CD8-positive, alpha-beta memory T cell (primary cell): ENCODE results near the gene CPA1. TPM values are rescaled to one million over a fixed set of nuclear protein-coding genes. Genes with fewer than 3 reads are reported as not detected.
A peak's percentile ranks its signal among the peaks of the same experiment; 100 is the strongest.

ENCODE experiments used
- CTCF ChIA-PET: fragments of 350-600 bp; sonication (Branson Sonifier 250); formaldehyde crosslinking; loops from one replicate; lab custom pipeline; 2021; ENCODE audit warnings: antibody characterized with exemption; lab: Charles Lee
- POLR2A ChIA-PET: fragments of 350-600 bp; sonication (Branson Sonifier 250); formaldehyde crosslinking; loops from one replicate; lab custom pipeline; 2021; ENCODE audit warnings: antibody characterized with exemption; lab: Charles Lee
- DNase-seq, 5 donors: peaks; one replicate each; pipeline versions ENCODE4 v3.0.0 to v3.0.0-alpha.2; 2020 to 2022; ENCODE audit warnings: mixed read lengths in 1 of 5
- H3K27ac ChIP-seq: one replicate; pipeline ENCODE4 v1.7.0; 2013; ENCODE audit warnings: low read depth, mild to moderate bottlenecking, low read length, moderate library complexity
- H3K27me3 ChIP-seq: 2 replicates; pipeline ENCODE4 v1.7.0; 2013; ENCODE audit warnings: low read length, mild to moderate bottlenecking; ENCODE audit not compliant: insufficient read depth, poor library complexity, severe bottlenecking
- H3K36me3 ChIP-seq: 2 replicates; pipeline ENCODE4 v1.7.0; 2013; ENCODE audit warnings: mild to moderate bottlenecking, low read length, moderate library complexity; ENCODE audit not compliant: insufficient read depth
- H3K4me1 ChIP-seq: 2 replicates; pipeline ENCODE4 v1.7.0; 2013; ENCODE audit warnings: mild to moderate bottlenecking, low read length, moderate library complexity; ENCODE audit not compliant: insufficient read depth
- H3K4me3 ChIP-seq: 2 replicates; pipeline ENCODE4 v1.7.0; 2013; ENCODE audit warnings: mild to moderate bottlenecking, low read length
- H3K9me3 ChIP-seq: 2 replicates; pipeline ENCODE4 v1.7.0; 2013; ENCODE audit warnings: mild to moderate bottlenecking, low read length
- H3K27ac Mint-ChIP-seq, 8 donors: one replicate each; pipeline ENCODE4 v1.8.0; 2020 to 2021; ENCODE audit warnings: mixed read lengths in 8 of 8, mild to moderate bottlenecking in 6 of 8, inconsistent platforms in 3 of 8, moderate library complexity in 3 of 8
- H3K27me3 Mint-ChIP-seq, 2 donors: one replicate each; pipeline ENCODE4 v1.8.0; 2020 to 2021; ENCODE audit warnings: mixed read lengths in 2 of 2, mild to moderate bottlenecking in 1 of 2, moderate library complexity in 1 of 2
- H3K36me3 Mint-ChIP-seq, 3 donors: one replicate each; pipeline ENCODE4 v1.8.0; 2020 to 2021; ENCODE audit warnings: mixed read lengths in 3 of 3, inconsistent platforms in 1 of 3, mild to moderate bottlenecking in 1 of 3
- H3K4me1 Mint-ChIP-seq, 3 donors: one replicate each; pipeline ENCODE4 v1.8.0; 2020 to 2021; ENCODE audit warnings: mixed read lengths in 3 of 3, inconsistent platforms in 1 of 3, mild to moderate bottlenecking in 1 of 3
- H3K4me3 Mint-ChIP-seq, 7 donors: one replicate each; pipeline ENCODE4 v1.8.0; 2020 to 2021; ENCODE audit warnings: mixed read lengths in 7 of 7, mild to moderate bottlenecking in 6 of 7, moderate library complexity in 4 of 7, inconsistent platforms in 2 of 7
- H3K9me3 Mint-ChIP-seq, 5 donors: one replicate each; pipeline ENCODE4 v1.8.0; 2020 to 2022; ENCODE audit warnings: mixed read lengths in 5 of 5, mild to moderate bottlenecking in 3 of 5, moderate library complexity in 2 of 5, inconsistent platforms in 1 of 5
- polyA plus RNA-seq: library from polyadenylated mRNA; unstranded; fragments of 300-500 nt; fragmentation: Illumina TruSeq; gene quantifications from one replicate; pipeline ENCODE4 v1.2.3, GENCODE V29; 2021
- total RNA-seq, 2 experiments: library from RNA; stranded (reverse); gene quantifications; one replicate each; pipeline ENCODE4 v1.2.3, GENCODE V29; 2021

The CPA1 gene
- total and polyA plus RNA-seq, 3 experiments from 2014 or later: not detected

- POLR2A ChIA-PET: no interaction called here
- Histone ChIP-seq H3K4me3 (no peak overlapping the region), H3K9me3 (no peaks in the 10 kb centered on the region), H3K4me1 (peaks cover 15% of the 10 kb centered on the region), H3K27ac (no peak overlapping the region), H3K27me3 (no peaks in the 10 kb centered on the region), H3K36me3 (no peaks in the 10 kb centered on the region)
- Mint-ChIP-seq H3K27ac (peak overlapping the region in 5 of 8 donors; percentile 13 to 93 (median 72)), H3K36me3 (peaks cover 0 to 3% (median 0%) of the 10 kb centered on the region in 3 donors), H3K4me1 (peaks cover 24 to 43% (median 33%) of the 10 kb centered on the region in 3 donors), H3K9me3 (peaks cover 0 to 4% (median 0%) of the 10 kb centered on the region in 5 donors), H3K27me3 (peaks cover 11% of the 10 kb centered on the region in 2 donors), H3K4me3 (peak overlapping the region in 4 of 7 donors; percentile 12 to 53 (median 31))
- peak in 1 of 5 donors; percentile 54 for DNase-seq
- CTCF ChIA-PET: no interaction called here
Observed at GRCh38 chr7:130365511-130366441, 14.5 kb upstream of the CPA1 start.

GRCh38 chr7:130366564-130366963, 13.7 kb upstream of the CPA1 start:
- H3K4me1 Mint-ChIP-seq: peaks cover 24 to 43% (median 33%) of the 10 kb centered on the region in 3 donors
- H3K4me3 ChIP-seq: no peak overlapping the region

GRCh38 chr7:130367088-130367755, 13.1 kb upstream of the CPA1 start:
- ChIA-PET POLR2A (interaction anchor here (0.6 kb wide), 1 partner anchor 27 kb away, joined by 3 read pairs; no protein-coding TSS in a partner anchor), CTCF (no interaction called here)
- Mint-ChIP-seq H3K9me3 (no peaks in the 10 kb centered on the region), H3K27me3 (peaks cover 7 to 10% of the 10 kb centered on the region in 2 donors), H3K4me3 (peak overlapping the region; percentile 70 to 91 (median 74)), H3K36me3 (peaks cover 0 to 2% (median 0%) of the 10 kb centered on the region in 3 donors), H3K27ac (peak overlapping the region; percentile 43 to 93 (median 85)), H3K4me1 (peaks cover 24 to 43% (median 33%) of the 10 kb centered on the region in 3 donors)
- Histone ChIP-seq H3K4me3 (no peak overlapping the region), H3K9me3 (no peaks in the 10 kb centered on the region), H3K27me3 (no peaks in the 10 kb centered on the region), H3K36me3 (no peaks in the 10 kb centered on the region), H3K4me1 (peaks cover 15% of the 10 kb centered on the region), H3K27ac (no peak overlapping the region)
- DNase-seq: peak in 3 of 5 donors; percentile 62 to 81 (median 65)

More at GRCh38 chr7:130366564-130366963, 13.7 kb upstream of the CPA1 start:
- H3K36me3 Mint-ChIP-seq: no peaks in the 10 kb centered on the region
- CTCF ChIA-PET: no interaction called here
- H3K27ac Mint-ChIP-seq: peak overlapping the region; percentile 13 to 93 (median 82)
- no peaks in the 10 kb centered on the region for H3K9me3 ChIP-seq
- no peak overlapping the region for H3K27ac ChIP-seq
- H3K36me3 ChIP-seq: no peaks in the 10 kb centered on the region
- peaks cover 7 to 10% of the 10 kb centered on the region in 2 donors for H3K27me3 Mint-ChIP-seq
- peaks cover 0 to 2% (median 0%) of the 10 kb centered on the region in 5 donors for H3K9me3 Mint-ChIP-seq
- H3K4me3 Mint-ChIP-seq: peak overlapping the region; percentile 70 to 91 (median 74)
- DNase-seq: no peak
- no peaks in the 10 kb centered on the region for H3K27me3 ChIP-seq
- POLR2A ChIA-PET: no interaction called here
- H3K4me1 ChIP-seq: peaks cover 15% of the 10 kb centered on the region

GRCh38 chr7:130367836-130368746, 12.2 kb upstream of the CPA1 start:
- peak in 1 of 5 donors; percentile 18 for DNase-seq
- Mint-ChIP-seq H3K4me1 (peaks cover 24 to 43% (median 33%) of the 10 kb centered on the region in 3 donors), H3K36me3 (peaks cover 0 to 2% (median 0%) of the 10 kb centered on the region in 3 donors), H3K27ac (peak overlapping the region; percentile 43 to 93 (median 74)), H3K9me3 (no peaks in the 10 kb centered on the region), H3K27me3 (peaks cover 4 to 9% of the 10 kb centered on the region in 2 donors), H3K4me3 (peak overlapping the region; percentile 26 to 91 (median 71))
- ChIA-PET CTCF (no interaction called here), POLR2A (interaction anchor here (0.6 kb wide), 1 partner anchor 26 kb away, joined by 3 read pairs; no protein-coding TSS in a partner anchor)
- Histone ChIP-seq H3K27me3 (no peaks in the 10 kb centered on the region), H3K4me3 (no peak overlapping the region), H3K27ac (peak overlapping the region; percentile 12), H3K4me1 (peaks cover 15% of the 10 kb centered on the region), H3K36me3 (no peaks in the 10 kb centered on the region), H3K9me3 (no peaks in the 10 kb centered on the region)

- peak in 1 of 5 donors; percentile 32 for DNase-seq
- no peak overlapping the region for H3K27ac ChIP-seq
Observed at GRCh38 chr7:130369110-130369711, 11.1 kb upstream of the CPA1 start.

GRCh38 chr7:130369831-130370550, 10.3 kb upstream of the CPA1 start:
- Mint-ChIP-seq H3K9me3 (no peaks in the 10 kb centered on the region), H3K36me3 (peaks cover 0 to 2% (median 0%) of the 10 kb centered on the region in 3 donors), H3K4me3 (no peak overlapping the region), H3K27ac (peak overlapping the region in 7 of 8 donors; percentile 5 to 93 (median 57)), H3K4me1 (peaks cover 24 to 43% (median 33%) of the 10 kb centered on the region in 3 donors), H3K27me3 (peaks cover 0 to 3% of the 10 kb centered on the region in 2 donors)
- POLR2A ChIA-PET: no interaction called here
- Histone ChIP-seq H3K36me3 (no peaks in the 10 kb centered on the region), H3K4me1 (peaks cover 15% of the 10 kb centered on the region), H3K4me3 (no peak overlapping the region), H3K27ac (no peak overlapping the region), H3K9me3 (no peaks in the 10 kb centered on the region), H3K27me3 (no peaks in the 10 kb centered on the region)
- DNase-seq: no peak
- CTCF ChIA-PET: no interaction called here

More at GRCh38 chr7:130369110-130369711, 11.1 kb upstream of the CPA1 start:
- CTCF ChIA-PET: no interaction called here
- H3K9me3 Mint-ChIP-seq: no peaks in the 10 kb centered on the region
- H3K36me3 ChIP-seq: no peaks in the 10 kb centered on the region
- H3K27me3 ChIP-seq: no peaks in the 10 kb centered on the region
- POLR2A ChIA-PET: no interaction called here
- peaks cover 24 to 43% (median 33%) of the 10 kb centered on the region in 3 donors for H3K4me1 Mint-ChIP-seq
- H3K36me3 Mint-ChIP-seq: peaks cover 0 to 2% (median 0%) of the 10 kb centered on the region in 3 donors
- peaks cover 15% of the 10 kb centered on the region for H3K4me1 ChIP-seq
- H3K4me3 Mint-ChIP-seq: peak overlapping the region in 6 of 7 donors; percentile 0 to 77 (median 36)
- peaks cover 0 to 3% of the 10 kb centered on the region in 2 donors for H3K27me3 Mint-ChIP-seq
- H3K27ac Mint-ChIP-seq: peak overlapping the region; percentile 1 to 93 (median 48)
- H3K9me3 ChIP-seq: no peaks in the 10 kb centered on the region
- H3K4me3 ChIP-seq: no peak overlapping the region
